HT1080 (cell line): ENCODE results near the gene TMEM150A. TPM values are rescaled to one million over a fixed set of nuclear protein-coding genes. Genes with fewer than 3 reads are reported as not detected.
"Not testable (repeated sequence)": the region's sequence is repeated elsewhere in the genome, so short reads cannot be mapped to it uniquely, and the experiment has no call there.

Experiments
- DNase-seq: peaks from one replicate; pipeline ENCODE4 v3.0.0-alpha.2; 2015; ENCODE audit warnings: low read depth
- polyA plus RNA-seq, 2 experiments: library from polyadenylated mRNA; depleted of rRNA; stranded (reverse); fragments of >200 nt; gene quantifications; 2 replicates each; pipeline ENCODE4 v1.2.3, GENCODE V29; 2015
- total RNA-seq: library from RNA; depleted of rRNA; stranded (reverse); fragments of >200 nt; shearing (Covaris generic); gene quantifications from 2 replicates; pipeline ENCODE4 v1.2.3, GENCODE V29; 2014; rRNA removed

TMEM150A gene
- total RNA-seq, result 7.0 and 9.7 TPM in 2 replicates
- polyA plus RNA-seq (2015; cell fraction: cytosol; rRNA removed), result 6.9 and 7.4 TPM in 2 replicates
- 9.6 and 13.1 TPM in 2 replicates for polyA plus RNA-seq (2015; cell fraction: nucleus; rRNA removed)

GRCh38 chr2:85602476-85603234, at the start of gene TMEM150A:
Gene TMEM150A, minus strand, starts transcription at chr2:85602698. Its CDS starts 750 bp downstream, at chr2:85601948.
- peak; percentile 88 for DNase-seq

DNA sequence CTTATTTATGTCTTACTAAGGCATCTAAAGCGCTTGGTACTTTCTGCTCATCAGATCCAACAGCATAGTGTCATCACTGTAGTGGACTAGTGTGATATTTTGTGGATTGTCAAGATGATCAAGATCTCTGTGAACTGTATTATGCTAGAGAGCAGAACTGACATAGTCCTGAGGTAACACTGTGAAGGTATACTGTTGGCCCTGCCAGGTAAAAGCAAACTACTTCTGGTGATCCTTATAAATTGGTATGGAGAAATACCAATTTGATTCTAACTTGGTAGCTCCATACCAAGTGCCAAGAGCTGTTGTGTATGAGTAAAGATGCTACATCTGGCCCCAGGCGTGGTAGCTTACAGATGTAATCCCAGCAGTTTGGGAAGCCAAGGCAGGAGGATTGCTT, 49.6 kb upstream of the TMEM150A start:
- no peak for DNase-seq

DNA sequence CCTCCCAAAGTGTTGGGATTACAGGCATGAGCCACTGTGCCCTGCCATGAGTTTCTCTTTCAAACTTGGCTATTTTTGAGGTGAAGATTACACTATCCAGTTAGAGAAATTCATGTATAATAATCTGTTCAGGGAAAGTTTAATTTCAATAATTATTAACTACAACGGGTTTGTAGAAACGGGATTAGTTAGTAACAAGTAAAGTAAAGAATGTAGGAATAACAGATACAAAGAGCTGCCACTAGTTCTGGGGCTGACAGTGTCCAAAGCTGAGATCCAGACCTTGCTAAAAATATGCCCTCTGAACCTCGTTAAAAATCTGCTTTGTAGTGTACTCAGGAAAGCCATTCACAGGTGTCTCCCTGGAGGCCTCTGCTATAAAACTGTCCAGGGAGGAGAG, 48.6 kb upstream of the TMEM150A start:
- DNase-seq, result no peak

DNA sequence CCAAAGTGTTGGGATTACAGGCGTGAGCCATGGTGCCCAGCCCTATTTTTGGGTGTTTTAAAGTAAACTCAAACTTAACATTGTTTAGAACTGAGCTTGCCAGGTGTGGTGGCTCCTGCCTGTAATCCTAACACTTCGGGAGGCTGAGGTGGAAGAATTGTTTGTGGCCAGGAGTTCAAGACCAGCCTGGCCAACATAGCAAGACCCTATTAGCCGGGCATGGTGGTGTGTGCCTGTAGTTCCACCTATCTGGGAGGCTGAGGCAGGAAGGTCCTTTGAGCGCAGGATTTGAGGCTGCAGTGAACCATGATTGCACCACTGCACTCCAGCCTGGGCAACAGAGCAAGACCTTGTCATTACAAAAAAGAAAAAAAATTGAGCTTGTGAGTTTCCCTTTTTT, 48.0 kb upstream of the TMEM150A start:
- no peak for DNase-seq

DNA sequence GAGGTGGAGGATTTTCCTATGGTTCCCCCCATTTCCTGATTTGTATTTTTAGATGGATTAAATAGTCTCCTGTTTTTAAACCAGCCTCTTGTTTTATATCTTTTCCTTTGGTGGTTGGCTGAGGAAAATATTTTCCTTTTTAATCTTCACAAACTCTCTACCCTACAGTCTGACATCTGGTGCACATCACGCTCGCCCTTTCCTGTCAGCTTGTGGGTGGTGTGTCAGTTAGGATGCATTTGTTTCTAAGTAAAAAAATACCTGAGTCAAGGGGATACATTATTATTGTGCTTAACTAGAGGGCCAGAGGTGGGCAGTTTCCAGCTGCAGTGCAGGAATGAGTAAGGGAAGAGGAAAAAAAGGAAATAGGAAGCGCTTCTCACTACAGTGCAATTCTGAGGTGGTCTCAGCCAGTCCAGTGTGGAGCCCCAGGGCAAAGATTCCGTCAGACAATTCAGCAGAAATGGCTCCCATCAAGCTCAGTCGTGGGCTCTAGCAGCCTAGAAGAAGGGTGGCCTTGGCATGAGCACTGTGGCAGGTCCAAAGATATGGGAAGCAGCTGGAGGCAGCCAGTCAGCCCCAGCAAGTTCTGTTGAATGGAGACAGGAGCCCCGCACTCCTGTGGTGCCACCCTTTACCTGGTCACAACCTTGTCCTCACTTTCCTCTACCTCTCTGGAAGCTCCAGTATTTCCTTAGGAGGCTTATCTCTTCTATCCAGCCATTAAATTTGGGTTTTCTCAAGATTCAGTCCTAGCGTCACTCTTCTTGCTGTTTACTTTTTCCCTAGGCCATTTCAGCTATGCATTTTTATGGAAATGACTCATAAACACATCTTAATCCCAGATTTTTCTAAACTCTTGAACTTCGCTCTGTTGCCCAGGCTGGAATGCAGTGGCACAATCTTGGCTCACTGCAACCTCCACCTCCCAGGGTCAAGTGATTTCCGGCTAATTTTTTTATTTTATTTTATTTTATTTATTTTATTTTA, 47.0 kb upstream of the TMEM150A start:
- DNase-seq, result no peak

DNA sequence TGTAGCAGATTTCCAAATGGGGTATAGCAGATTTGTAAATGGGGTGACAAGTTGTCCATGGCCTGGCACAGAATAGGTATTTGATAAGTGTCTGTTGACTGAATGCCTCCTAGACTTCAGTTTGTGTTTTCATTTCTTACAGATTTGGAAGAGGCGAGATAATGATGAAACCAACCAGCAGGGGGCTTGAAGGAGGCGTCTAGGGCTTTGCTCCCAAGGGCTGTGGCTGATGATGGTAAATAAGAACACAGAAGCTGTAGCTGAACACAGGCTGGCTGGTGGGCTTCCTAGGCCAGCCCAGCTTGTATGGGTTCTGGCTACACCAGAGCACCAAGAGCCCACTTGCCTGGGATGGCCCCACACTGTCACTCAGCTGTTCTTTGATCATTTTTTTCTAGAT, 46.1 kb upstream of the TMEM150A start:
- DNase-seq, result peak; percentile 28

DNA sequence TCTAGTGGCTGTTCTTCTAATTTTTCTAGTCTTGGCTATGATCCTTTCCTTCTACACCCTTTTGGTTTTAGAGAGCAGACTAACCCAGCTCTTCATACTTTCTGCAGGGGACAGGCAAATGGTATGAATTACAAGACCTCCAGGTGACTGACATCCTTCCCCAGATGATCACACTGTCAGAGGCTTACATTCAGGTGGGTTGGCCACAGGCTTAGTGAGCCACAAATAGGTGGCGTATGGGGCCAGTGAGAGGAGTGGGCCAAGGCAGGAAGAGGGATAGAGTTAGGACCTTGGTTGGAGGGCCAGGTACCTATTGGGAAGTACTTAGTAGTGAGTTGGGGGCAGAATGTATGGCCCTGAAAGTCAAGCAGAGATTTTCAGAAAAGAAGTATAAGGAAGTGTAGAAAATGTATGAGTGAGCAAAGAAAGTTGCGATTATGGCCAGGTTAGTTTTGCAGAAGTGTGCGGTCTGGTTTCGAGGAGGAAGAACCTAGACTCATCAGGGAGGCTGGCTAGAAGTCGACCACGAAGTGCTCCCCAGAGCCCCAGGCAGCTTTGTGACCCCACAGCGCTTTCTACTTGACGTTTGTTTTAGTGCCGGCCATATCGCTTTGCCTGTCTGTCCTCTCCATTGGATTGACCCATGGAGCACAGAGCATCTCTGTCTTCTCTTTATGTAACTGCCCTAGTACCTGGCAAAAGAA, 45.5 kb upstream of the TMEM150A start:
- DNase-seq, result no peak

DNA sequence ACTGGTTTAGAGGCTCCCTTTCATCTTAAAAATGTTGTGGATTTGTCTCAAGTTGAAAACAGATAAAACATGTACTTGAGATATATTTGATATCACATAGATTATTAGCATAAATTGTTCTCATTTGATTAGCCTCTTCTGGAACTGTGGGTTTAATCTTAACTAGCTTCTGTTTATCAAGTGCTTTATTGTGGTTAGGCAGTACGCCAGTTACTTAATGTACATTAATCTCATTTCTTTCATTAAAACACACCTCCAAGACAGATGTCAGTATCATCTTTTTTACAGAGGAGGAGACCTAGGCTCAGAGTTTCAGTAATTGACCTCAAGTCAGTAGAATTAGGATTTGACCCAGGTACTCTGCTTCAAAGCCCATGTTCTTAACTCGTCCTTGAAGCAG, 43.7 kb upstream of the TMEM150A start:
- no peak for DNase-seq

GRCh38 chr2:85644909-85645308, 42.4 kb upstream of the TMEM150A start:
- DNase-seq, result no peak

DNA sequence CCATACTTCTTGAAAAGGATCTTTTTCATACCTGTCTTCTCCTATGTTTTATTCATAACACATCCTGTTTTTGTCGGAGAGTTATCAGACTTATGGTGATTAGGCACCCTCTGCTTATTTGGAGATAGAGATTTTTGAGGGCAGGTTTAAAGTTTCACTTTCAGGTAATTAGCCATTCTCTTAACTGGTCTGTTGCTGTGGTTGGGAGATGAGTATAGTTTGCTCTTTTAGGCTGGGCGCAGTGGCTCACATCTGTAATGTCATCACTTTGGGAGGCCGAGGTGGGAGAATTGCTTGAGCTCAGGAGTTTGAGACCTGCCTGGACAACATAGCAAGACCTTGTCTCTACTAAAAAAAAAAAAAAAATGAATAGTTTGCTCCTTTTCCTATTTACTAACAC, 40.2 kb upstream of the TMEM150A start:
- DNase-seq, result no peak

DNA sequence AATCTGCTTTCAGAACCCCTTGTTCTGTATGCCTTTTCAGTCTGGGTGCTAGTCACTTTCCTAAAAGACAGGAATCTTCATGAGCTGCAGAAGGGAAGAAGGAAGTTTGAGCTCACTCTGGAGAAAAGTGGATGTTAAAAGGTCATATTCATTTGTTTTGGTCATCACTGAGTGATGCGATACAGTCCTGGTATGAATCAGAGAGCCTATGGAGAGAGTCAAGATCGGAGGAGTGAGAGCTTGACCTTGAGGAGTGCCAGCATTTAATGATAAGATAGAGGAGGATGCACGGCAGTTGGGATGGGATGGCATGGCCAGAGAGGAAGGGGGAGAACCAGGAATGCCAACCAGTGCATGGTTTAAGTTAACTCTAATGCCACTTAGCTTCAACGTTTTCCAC, 33.1 kb upstream of the TMEM150A start:
- no peak for DNase-seq

DNA sequence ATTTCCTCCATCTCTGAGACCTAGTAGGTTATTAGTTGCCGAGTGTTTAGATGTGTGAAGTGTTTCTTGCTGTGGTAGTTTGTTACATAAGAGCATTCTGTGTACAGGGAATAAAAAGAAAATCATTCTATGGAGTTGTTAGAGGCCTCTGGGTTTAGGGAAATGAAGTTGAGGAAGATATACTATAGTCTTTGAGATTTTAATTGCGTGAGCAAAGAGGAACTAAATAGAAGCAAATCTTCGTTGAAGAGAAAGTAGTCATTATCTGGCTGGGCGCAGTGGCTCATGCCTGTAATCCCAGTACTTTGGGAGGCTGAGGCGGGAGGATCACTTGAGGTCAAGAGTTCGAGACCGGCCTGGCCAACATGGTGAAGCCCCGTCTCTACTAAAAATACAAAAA, 32.5 kb upstream of the TMEM150A start:
- DNase-seq, result no peak

DNA sequence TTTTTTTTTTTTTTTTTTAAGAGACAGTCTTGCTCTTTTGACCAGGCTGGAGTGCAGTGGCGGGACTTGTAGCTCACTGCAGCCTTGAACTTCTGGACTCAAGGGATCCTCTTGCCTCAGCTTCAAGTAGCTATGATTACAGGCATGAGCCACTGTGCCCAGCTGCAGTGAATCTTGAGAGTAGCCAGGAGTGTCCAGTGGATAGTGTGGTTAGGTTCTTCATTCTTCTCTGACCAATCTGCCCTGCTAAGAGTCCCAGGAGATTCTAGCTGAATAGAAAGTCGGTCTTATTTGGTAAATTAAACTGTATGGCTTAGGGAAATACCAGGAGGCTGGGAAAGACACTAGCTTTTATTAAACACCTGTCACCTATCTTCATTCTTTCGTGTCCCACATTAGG, 28.8 kb upstream of the TMEM150A start:
- DNase-seq, result no peak

- DNase-seq, result no peak
These were observed 26.2 kb upstream of the TMEM150A start for GRCh38 chr2:85628658-85629057.

- no peak for DNase-seq
These were observed 21.5 kb upstream of the TMEM150A start for GRCh38 chr2:85623991-85624390.

GRCh38 chr2:85621338-85621737, 18.8 kb upstream of the TMEM150A start:
- no peak for DNase-seq

DNA sequence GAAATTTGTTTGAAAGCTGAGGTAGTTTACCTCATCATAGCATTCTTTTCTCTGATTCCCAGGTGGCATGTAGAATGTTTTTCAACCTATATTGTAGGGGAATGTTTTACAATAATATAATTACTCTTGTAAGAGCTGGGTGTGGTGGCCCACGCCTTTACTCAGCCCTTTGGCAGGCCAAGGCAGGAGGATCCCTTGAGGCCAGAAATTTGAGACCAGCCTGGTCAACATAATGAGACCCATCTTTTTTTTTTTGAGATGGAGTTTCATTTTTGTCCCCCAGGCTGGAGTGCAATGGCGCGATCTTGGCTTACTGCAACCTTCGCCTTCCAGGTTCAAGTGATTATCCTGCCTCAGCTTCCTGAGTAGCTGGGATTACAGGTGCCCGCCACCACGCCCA, 17.1 kb upstream of the TMEM150A start:
- DNase-seq, result no peak

DNA sequence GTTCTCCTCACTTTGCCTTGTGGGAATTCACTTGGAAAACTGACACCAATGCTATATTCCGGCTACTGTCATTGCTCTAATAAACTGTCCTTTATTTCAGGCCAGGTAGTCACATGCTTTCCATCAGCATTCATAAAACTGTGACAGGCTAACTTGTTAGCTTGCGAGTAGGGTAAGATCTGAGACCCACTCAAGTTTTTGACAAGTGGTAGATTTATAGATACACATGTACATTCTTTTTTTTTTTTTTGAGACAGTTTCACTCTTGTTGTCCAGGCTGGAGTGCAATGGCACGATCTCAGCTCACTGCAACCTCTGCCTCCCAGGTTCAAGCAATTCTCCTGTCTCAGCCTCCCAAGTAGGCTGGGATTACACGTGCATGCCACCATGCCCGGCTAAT, 15.2 kb upstream of the TMEM150A start:
- not testable (repeated sequence) for DNase-seq

- DNase-seq, result no peak
These were observed 12.9 kb upstream of the TMEM150A start for GRCh38 chr2:85615413-85615728.

DNA sequence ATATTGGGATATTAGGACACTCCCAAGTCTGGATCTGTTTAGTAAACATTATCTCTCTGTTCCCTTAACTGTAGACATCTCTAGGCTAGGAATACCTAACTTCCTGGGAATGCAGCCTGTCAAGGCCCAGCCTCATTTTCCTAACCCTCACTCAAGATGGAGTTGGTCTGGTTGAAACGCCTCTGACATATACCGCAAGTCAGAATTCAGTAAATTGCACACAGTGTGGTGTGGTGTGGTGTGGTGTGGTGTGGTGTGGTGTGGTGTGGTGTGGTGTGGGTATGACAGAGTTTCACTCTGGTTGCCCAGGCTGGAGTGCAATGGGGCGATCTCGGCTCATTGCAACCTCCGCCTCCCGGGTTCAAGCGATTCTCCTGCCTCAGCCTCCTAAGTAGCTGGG, 12.3 kb upstream of the TMEM150A start:
- DNase-seq, result not testable (repeated sequence)

DNA sequence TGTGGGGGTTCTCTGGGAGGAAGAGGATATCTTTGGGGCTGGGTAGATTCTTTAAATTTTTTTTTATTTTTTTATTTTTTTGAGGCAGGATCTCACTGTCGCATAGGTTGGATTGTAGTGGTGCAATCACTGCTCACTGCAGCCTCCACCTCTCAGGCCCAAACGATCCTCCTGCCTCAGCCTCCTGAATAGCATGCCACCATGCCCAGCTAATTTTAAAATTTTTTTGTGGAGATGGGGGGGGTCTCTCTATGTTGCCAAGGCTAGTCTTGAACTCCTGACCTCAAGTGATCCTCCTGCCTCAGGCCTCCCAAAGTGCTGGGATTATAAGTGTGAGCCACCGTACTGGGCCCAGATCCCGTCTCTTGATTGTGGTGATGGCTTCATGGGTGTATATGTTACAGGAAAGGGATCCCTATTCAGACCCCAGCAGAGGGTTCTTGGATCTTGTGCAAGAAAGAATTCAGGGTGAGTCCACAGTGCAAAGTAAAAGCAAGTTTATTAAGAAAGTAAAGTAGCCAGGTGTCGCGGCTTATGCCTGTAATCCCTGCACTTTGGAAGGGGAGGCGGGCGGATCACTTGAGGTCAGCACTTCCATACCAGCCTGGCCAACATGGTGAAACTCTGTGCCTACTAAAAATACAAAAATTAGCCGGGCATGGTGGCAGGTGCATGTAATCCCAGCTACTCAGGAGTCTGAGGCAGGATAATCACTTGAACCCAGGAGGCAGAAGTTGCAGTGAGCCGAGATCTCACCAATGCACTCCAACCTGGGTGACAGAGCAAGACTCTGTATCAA, 11.4 kb upstream of the TMEM150A start:
- DNase-seq, result no peak
